Right lobe of liver (tissue), 6 donors: ENCODE measurements around the gene SNED1. TPM values are rescaled to one million over a fixed set of nuclear protein-coding genes. Genes with fewer than 3 reads are reported as not detected.
A peak's percentile ranks its signal among the peaks of the same experiment; 100 is the strongest.

ENCODE experiments used
- ATAC-seq, 4 donors: fragments of 200-7000 bp; cut with Tn5 transposase; one replicate each; pipeline ENCODE4 v1.9.1; 2020; ENCODE audit warnings: mild to moderate bottlenecking in 4 of 4, moderate library complexity in 4 of 4
- DNase-seq, 3 donors: peaks; one replicate each; pipeline ENCODE4 v3.0.0-alpha.2; 2020
- H3K27ac ChIP-seq, 3 donors: fragments of 200-600 bp; one replicate each; pipeline ENCODE4 v1.8.0; 2022
- H3K27me3 ChIP-seq, 2 donors: fragments of 200-600 bp; one replicate each; pipeline ENCODE4 v1.8.0; 2022
- H3K36me3 ChIP-seq, 4 donors: fragments of 200-600 bp; sonication (generic) in 1 of 4; one replicate each; pipeline versions ENCODE4 v1.5.1 to v1.8.0; 2017 to 2022; ENCODE audit warnings: control low read depth in 1 of 4
- H3K4me1 ChIP-seq, 4 donors: fragments of 200-600 bp; sonication (generic) in 1 of 4; one replicate each; pipeline versions ENCODE4 v1.5.1 to v1.8.0; 2017 to 2022; ENCODE audit warnings: control low read depth in 1 of 4
- H3K4me3 ChIP-seq, 3 donors: fragments of 200-600 bp; one replicate each; pipeline ENCODE4 v1.8.0; 2022
- H3K9me3 ChIP-seq, 4 donors: fragments of 200-600 bp; sonication (generic) in 1 of 4; one replicate each; pipeline versions ENCODE4 v1.5.1 to v1.8.0; 2017 to 2022; ENCODE audit warnings: control low read depth in 1 of 4
- POLR2A ChIP-seq: fragments of 450-650 bp; IDR thresholded peaks from one replicate; pipeline ENCODE4 v1.6.1; 2017; ENCODE audit warnings: antibody characterized with exemption, mild to moderate bottlenecking
- WGBS: methylation state at CpG from one replicate; pipeline ENCODE4 v1.1.6; 2018; ENCODE audit warnings: low coverage, low lambda C conversion rate; ENCODE audit not compliant: insufficient coverage; ENCODE audit errors: missing lambda C conversion rate; 5-methylcytosine and 5-hydroxymethylcytosine counted together
- intact Hi-C, 2 donors: fragments of 100-400 bp; cut with DNase I; formaldehyde crosslinking; loops; one replicate each; pipeline versions ENCODE4 v1.11.2 to v1.14.1; 2022
- total RNA-seq, 6 experiments: library from RNA; depleted of rRNA in 2 of 6; stranded (reverse); fragments of >200 nt in 2 of 6; fragmentation: NEBNext Ultra II Directional in 3 of 6; extraction: Animal tissue kit (Norgen Biotek cat#: 25700) in 3 of 6; gene quantifications; one replicate each; pipeline versions ENCODE4 v1.1.0 to v1.2.4, GENCODE V29; 2016 to 2023
- TF ChIP-seq, protein P1 (sequence below), 4 donors: fragments of 200-600 bp in 3 of 4; fragments of 450-650 bp in 1 of 4; IDR thresholded peaks; one replicate each; pipeline versions ENCODE4 v1.5.1 to v1.8.0; 2016 to 2022; ENCODE audit warnings: antibody characterized with exemption in 4 of 4, mild to moderate bottlenecking in 2 of 4
- donor health status: DM: no; HTN: yes; CAD: no.
- donor health status: DM: no; HTN: no; CAD: no.
- donor health status: DM: no; HTN: no; CAD: no.
- donor health status: DM: no; HTN: yes; CAD: no.
- donor health status: DM: no; HTN: yes; CAD: no.

SNED1 gene
- total RNA-seq, 6 experiments from 2014 or later, result 7.4 to 27.8 (median 13.2) TPM

DNA sequence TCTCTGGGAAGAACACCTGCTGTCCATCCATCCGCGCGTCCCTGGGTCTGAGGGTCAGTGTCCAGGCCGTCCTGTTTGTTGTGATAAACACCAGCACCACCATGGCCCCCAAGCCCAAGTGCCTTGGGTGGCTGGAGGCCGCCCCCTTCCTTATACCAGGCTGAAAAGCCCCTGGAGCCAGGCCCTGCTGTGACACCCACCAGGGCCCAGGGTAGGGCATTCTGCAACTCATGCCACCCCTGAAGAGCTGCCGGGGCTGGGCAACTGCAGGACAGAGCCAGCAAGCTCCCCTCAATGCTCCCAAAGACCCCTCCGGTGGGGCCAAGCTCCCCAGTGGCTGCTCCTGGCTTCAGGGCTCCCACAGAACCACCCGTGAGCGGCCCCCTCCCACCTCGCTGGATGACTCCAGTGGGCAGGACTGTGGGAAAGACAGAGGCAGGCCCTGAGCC, 31.9 kb upstream of the SNED1 start:
- intact Hi-C loops, result no loop called here
- ATAC-seq (no peak), DNase-seq (no peak)
- Histone ChIP-seq H3K27me3 (no peaks in the 10 kb centered on the region), H3K4me3 (no peak overlapping the region), H3K36me3 (no peaks in the 10 kb centered on the region), H3K27ac (no peak overlapping the region), H3K9me3 (no peaks in the 10 kb centered on the region), H3K4me1 (peaks cover 0 to 6% (median 0%) of the 10 kb centered on the region in 4 donors)
- no CpG with 5 or more reads among the region's 10 CpGs for WGBS
- TF ChIP-seq, protein P1, sequence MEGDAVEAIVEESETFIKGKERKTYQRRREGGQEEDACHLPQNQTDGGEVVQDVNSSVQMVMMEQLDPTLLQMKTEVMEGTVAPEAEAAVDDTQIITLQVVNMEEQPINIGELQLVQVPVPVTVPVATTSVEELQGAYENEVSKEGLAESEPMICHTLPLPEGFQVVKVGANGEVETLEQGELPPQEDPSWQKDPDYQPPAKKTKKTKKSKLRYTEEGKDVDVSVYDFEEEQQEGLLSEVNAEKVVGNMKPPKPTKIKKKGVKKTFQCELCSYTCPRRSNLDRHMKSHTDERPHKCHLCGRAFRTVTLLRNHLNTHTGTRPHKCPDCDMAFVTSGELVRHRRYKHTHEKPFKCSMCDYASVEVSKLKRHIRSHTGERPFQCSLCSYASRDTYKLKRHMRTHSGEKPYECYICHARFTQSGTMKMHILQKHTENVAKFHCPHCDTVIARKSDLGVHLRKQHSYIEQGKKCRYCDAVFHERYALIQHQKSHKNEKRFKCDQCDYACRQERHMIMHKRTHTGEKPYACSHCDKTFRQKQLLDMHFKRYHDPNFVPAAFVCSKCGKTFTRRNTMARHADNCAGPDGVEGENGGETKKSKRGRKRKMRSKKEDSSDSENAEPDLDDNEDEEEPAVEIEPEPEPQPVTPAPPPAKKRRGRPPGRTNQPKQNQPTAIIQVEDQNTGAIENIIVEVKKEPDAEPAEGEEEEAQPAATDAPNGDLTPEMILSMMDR (IDR thresholded peaks at IDR 0.05), result no peak
- no peak for TF ChIP-seq POLR2A

DNA sequence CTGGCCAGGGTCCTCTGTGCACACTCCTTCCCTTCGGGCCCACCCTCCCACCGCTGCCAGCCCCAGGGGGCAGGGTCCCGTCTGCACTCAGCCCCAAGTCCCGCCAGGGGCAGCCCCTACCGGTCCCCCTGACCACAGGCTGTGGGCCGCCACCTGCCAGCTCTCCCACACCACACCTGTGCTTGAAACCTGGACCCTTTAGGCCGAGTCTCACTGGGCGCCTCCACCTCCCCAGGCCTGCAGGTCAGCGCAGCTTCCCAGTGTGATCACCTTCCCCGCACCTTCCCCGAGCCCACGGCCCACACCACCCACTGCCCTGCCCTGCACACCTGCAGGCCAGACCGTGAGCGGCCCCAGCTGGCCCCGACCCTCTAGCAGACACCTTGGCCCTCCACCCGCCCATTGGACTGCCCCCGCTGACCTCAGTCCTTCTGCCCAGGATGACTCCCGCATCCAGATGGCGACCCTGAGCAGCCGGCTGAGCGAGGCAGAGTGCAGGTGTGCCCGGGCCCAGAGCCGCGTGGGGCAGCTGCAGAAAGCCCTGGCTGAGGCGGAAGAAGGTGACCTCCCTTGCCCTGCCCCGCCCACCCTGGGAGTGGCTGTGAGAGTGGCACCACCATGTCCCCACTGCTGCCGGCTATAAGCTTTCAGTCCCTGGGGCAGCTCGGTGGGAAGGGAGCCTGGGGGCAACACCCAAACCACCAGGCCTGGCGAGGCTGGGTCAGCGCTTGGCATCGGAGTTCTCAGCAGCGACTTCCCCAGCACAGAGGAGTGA, 31.3 kb upstream of the SNED1 start:
- no peak for ATAC-seq
- 78% methylated on average over 13 of the region's 32 CpGs for WGBS
- no peak for TF ChIP-seq POLR2A
- TF ChIP-seq, protein P1 (IDR thresholded peaks at IDR 0.05), result no peak
- Histone ChIP-seq H3K9me3 (no peaks in the 10 kb centered on the region), H3K27ac (no peak overlapping the region), H3K4me3 (no peak overlapping the region), H3K36me3 (no peaks in the 10 kb centered on the region), H3K27me3 (no peaks in the 10 kb centered on the region), H3K4me1 (peaks cover 0 to 6% (median 0%) of the 10 kb centered on the region in 4 donors)
- DNase-seq, result peak in 2 of 3 donors; percentile 47 to 59
- intact Hi-C loops, result no loop called here

DNA sequence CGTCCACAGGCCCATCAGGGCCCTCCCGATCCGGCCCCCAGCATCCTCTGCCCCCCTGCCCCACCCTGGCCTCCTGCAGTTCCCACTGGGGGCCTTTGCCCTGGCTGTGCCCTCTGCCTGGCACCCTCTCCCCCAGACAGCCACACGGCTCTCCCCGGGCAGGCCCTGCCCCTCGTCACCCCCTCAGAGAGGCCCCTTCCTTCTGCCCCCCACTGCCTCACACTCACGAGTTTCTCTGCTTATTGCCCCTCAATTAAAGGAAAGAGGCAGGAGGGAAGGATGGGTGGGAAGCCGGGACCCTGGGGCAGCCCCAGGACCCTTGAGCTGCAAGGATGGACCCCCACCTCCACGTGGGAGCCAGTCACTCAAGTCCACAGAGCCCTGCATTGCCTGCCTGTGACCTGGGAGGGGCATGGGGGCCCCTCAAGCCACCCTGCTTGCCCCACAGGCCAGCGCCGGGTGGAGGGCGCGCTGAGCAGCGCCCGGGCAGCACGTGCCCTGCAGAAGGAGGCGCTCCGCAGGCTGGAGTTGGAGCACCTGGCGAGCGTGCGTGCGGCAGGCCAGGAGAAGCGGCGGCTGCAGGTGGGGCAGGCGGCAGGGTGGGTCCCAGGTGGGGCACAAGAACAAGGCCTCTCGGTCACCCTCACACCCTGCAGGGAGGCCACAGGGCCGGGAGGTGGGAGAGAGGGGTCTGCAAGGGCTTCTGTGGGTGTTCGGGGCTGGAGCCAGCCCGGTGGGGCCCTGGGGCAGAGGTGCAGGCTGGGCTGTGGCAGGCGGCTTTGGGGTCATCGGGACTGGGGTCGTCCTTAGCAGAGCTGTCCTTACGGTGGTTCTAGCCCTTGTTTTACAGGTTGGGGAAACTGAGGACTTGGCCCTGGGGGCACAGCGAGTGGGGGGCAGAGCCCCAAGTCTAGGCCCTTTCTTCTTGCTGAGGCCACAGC, 30.5 kb upstream of the SNED1 start:
- Histone ChIP-seq H3K4me3 (no peak overlapping the region), H3K27ac (no peak overlapping the region), H3K4me1 (peaks cover 0 to 6% (median 0%) of the 10 kb centered on the region in 4 donors), H3K36me3 (no peaks in the 10 kb centered on the region), H3K27me3 (no peaks in the 10 kb centered on the region), H3K9me3 (no peaks in the 10 kb centered on the region)
- peak in 1 of 3 donors; percentile 46 for DNase-seq
- no peak for ATAC-seq
- intact Hi-C loops, result no loop called here
- WGBS, result 88% methylated on average over 9 of the region's 34 CpGs
- no peak for TF ChIP-seq POLR2A
- TF ChIP-seq, protein P1 (IDR thresholded peaks at IDR 0.05), result no peak

DNA sequence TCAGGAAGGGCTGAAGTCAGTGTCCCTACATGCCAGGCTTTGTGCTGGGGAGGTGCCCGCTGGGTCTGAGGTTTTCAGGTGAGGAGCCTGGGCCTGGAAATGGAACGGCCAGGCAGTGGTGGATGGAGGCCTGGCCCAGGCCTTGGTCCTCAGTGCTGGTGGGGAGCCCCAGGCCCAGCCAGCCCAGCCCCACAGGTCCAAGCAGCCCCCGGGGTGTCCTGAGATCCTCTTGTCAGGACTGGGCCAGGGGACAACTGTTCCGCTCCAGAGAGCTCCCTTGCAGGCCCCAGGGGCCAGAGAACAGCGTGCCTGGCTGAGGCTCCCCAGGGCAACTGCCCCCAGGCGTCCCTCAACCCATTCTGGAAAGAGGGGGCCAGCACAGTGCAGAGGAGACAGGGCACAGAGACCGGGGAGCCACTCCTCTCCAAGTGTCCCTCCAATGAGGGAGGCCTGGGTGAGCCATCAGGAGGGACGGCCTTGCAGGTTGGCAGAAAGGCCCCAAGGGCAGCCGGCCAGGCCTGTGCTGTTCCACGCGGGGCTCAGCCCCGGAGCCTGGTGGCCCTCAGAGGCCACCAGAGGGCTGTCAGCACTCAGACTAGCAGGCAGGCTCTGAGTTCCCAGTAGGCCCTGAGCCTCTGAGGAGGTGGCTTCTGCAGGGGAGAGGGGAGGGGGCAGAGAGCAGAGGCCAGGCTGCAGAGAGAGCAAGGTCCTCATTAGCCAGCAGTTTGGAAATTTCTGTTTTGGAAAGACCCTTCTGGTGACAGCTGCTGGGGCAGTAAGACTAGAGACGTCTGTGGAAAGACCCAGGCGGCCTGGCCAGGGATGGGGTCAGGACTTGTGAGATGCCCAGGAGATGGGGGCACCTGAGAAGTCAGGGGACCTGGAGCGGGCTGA, 29.4 kb upstream of the SNED1 start:
- no CpG with 5 or more reads among the region's 15 CpGs for WGBS
- DNase-seq (peak; percentile 44 to 66 (median 60)), ATAC-seq (peak; percentile 50 to 67 (median 62))
- no peaks in the 10 kb centered on the region for H3K27me3 ChIP-seq
- H3K4me3 ChIP-seq, result no peak overlapping the region
- TF ChIP-seq, protein P1 (IDR thresholded peaks at IDR 0.05), result peak in 1 of 4 donors; percentile 17
- no peak for TF ChIP-seq POLR2A
- no peak overlapping the region for H3K27ac ChIP-seq
- peaks cover 0 to 6% (median 0%) of the 10 kb centered on the region in 4 donors for H3K4me1 ChIP-seq
- H3K9me3 ChIP-seq, result no peaks in the 10 kb centered on the region
- H3K36me3 ChIP-seq, result no peaks in the 10 kb centered on the region
- intact Hi-C loops, result no loop called here
